HCT116 (cell line): ENCODE results near the gene FAM20C. TPM values are rescaled to one million over a fixed set of nuclear protein-coding genes. Genes with fewer than 3 reads are reported as not detected.
"Not testable (repeated sequence)": the region's sequence is repeated elsewhere in the genome, so short reads cannot be mapped to it uniquely, and the experiment has no call there.

Experiments used
- ATAC-seq: fragments of 200-7000 bp; cut with Tn5 transposase; 2 replicates; pipeline ENCODE4 v1.9.1; 2020; ENCODE audit warnings: mild to moderate bottlenecking, moderate library complexity
- BruUV-seq: library from RNA; stranded (reverse); fragments of 400-500 nt; replicated peaks from 2 replicates; lab custom pipeline; 2021; lab: Mats Ljungman, UMichigan
- CTCF ChIA-PET: fragments of 300-600 bp; sonication (Branson Sonifier 250); formaldehyde crosslinking; loops from one replicate; lab custom pipeline; 2021; ENCODE audit warnings: antibody characterized with exemption; lab: Charles Lee
- POLR2A ChIA-PET: fragments of 300-600, 350-600 bp; sonication (Branson Sonifier 250); formaldehyde crosslinking; loops from one replicate; lab custom pipeline; 2021; ENCODE audit warnings: antibody characterized with exemption; lab: Charles Lee
- RAD21 ChIA-PET, 2 experiments: fragments of 300-600 bp; sonication (Branson Sonifier 250); formaldehyde crosslinking; loops; one replicate each; lab custom pipeline; 2023; ENCODE audit warnings: low total read pairs in 2 of 2; ENCODE audit not compliant: uncharacterized antibody in 2 of 2, unreplicated experiment in 2 of 2, low non-redundant PET in 1 of 2; lab: Charles Lee
- DNase-seq: peaks from one replicate; pipeline ENCODE4 v3.0.0-alpha.2; 2010; ENCODE audit warnings: low read depth, low spot score
- H2AFZ ChIP-seq: fragments of 200-600 bp; shearing (Covaris generic), sonication (generic); 2 replicates; pipeline ENCODE4 v1.6.1; 2017; ENCODE audit warnings: low read depth, mixed run types, mixed read lengths, antibody characterized with exemption, low read length; ENCODE audit not compliant: poor library complexity, severe bottlenecking
- H3K27ac ChIP-seq: 2 replicates; pipeline ENCODE4 v1.5.1; 2012; ENCODE audit warnings: low read depth, low read length
- H3K27me3 ChIP-seq: fragments of 200-600 bp; sonication (generic); 2 replicates; pipeline ENCODE4 v1.6.1; 2016; ENCODE audit warnings: mixed run types, low read length, mixed read lengths; ENCODE audit not compliant: insufficient read depth
- H3K36me3 ChIP-seq, 2 experiments: fragments of 200-500 bp in 1 of 2; fragments of 200-600 bp in 1 of 2; sonication (Bioruptor generic) in 1 of 2; sonication (generic) in 1 of 2; 2 replicates each; pipeline versions ENCODE4 v1.5.1 to v1.6.1; 2014 to 2016; ENCODE audit warnings: low read length in 2 of 2, inconsistent platforms in 1 of 2, mixed read lengths in 1 of 2, mixed run types in 1 of 2; ENCODE audit not compliant: insufficient read depth in 2 of 2, control insufficient read depth in 1 of 2
- H3K4me1 ChIP-seq, 2 experiments: fragments of 200-600 bp in 1 of 2; sonication (generic) in 1 of 2; 2 replicates each; pipeline versions ENCODE4 v1.5.1 to v1.6.1; 2012 to 2017; ENCODE audit warnings: low read length in 2 of 2, inconsistent platforms in 1 of 2, mild to moderate bottlenecking in 1 of 2, mixed read lengths in 1 of 2, mixed run types in 1 of 2, moderate library complexity in 1 of 2; ENCODE audit not compliant: insufficient read depth in 2 of 2, control insufficient read depth in 1 of 2
- H3K4me2 ChIP-seq: fragments of 200-600 bp; sonication (generic); 2 replicates; pipeline ENCODE4 v1.6.1; 2017; ENCODE audit warnings: mixed run types, low read length, mixed read lengths
- H3K4me3 ChIP-seq, 2 experiments: fragments of 200-600 bp in 1 of 2; sonication (generic) in 1 of 2; replicated peaks in 1 of 2; 2 replicates each; pipeline ENCODE4 v1.5.1; 2011 to 2016; ENCODE audit warnings: low read length in 2 of 2, control low read depth in 1 of 2, low read depth in 1 of 2, mild to moderate bottlenecking in 1 of 2, mixed read lengths in 1 of 2, mixed run types in 1 of 2
- H3K79me2 ChIP-seq: fragments of 200-600 bp; sonication (generic); 2 replicates; pipeline ENCODE4 v1.6.1; 2017; ENCODE audit warnings: mild to moderate bottlenecking, mixed run types, low read length, moderate library complexity, mixed read lengths; ENCODE audit not compliant: insufficient read depth
- H3K9ac ChIP-seq: fragments of 200-600 bp; sonication (generic); 2 replicates; pipeline ENCODE4 v1.6.1; 2016; ENCODE audit warnings: low read length, mixed read lengths
- H3K9me2 ChIP-seq: fragments of 200-600 bp; sonication (generic), shearing (Covaris generic); 2 replicates; pipeline ENCODE4 v1.6.1; 2017; ENCODE audit warnings: mixed run types, mild to moderate bottlenecking, moderate library complexity; ENCODE audit not compliant: insufficient read depth
- H3K9me3 ChIP-seq, 2 experiments: fragments of 200-500 bp in 1 of 2; fragments of 200-600 bp in 1 of 2; sonication (Bioruptor generic) in 1 of 2; sonication (generic) in 1 of 2; 2 replicates each; pipeline ENCODE4 v1.6.1; 2014 to 2017; ENCODE audit warnings: low read length in 2 of 2, mixed read lengths in 2 of 2, inconsistent platforms in 1 of 2, low read depth in 1 of 2, mild to moderate bottlenecking in 1 of 2, mixed run types in 1 of 2, moderate library complexity in 1 of 2; ENCODE audit not compliant: control insufficient read depth in 1 of 2, insufficient read depth in 1 of 2
- H4K20me1 ChIP-seq: fragments of 200-600 bp; sonication (generic), shearing (Covaris generic); 2 replicates; pipeline ENCODE4 v1.6.1; 2017; ENCODE audit warnings: mixed run types, mild to moderate bottlenecking, moderate library complexity; ENCODE audit not compliant: insufficient read depth
- ATF3 ChIP-seq: IDR thresholded peaks from 2 replicates; pipeline ENCODE4 v1.6.1; 2012
- CBX3 ChIP-seq: IDR thresholded peaks from 2 replicates; pipeline ENCODE4 v1.6.1; 2012; ENCODE audit warnings: low read depth
- CEBPB ChIP-seq: IDR thresholded peaks from 2 replicates; pipeline ENCODE4 v1.6.1; 2012; ENCODE audit warnings: low read depth
- CTCF ChIP-seq, 3 experiments: fragments of 200-600 bp in 1 of 3; sonication (generic) in 1 of 3; IDR thresholded peaks in 2 of 3; conservative IDR thresholded peaks in 1 of 3; 2 replicates each; pipeline ENCODE4 v1.5.1; 2012 to 2017; ENCODE audit warnings: low read depth in 2 of 3, low read length in 2 of 3, antibody characterized with exemption in 1 of 3, borderline replicate concordance in 1 of 3, control low read depth in 1 of 3, mild to moderate bottlenecking in 1 of 3, mixed read lengths in 1 of 3, mixed run types in 1 of 3, moderate library complexity in 1 of 3; ENCODE audit not compliant: insufficient read depth in 1 of 3
- ELF1 ChIP-seq: IDR thresholded peaks from 2 replicates; pipeline ENCODE4 v1.6.1; 2012; ENCODE audit warnings: low read depth, borderline replicate concordance
- EZH2 ChIP-seq: fragments of 200-600 bp; sonication (generic); IDR thresholded peaks from 2 replicates; pipeline ENCODE4 v1.6.1; 2017; ENCODE audit warnings: antibody characterized with exemption, mixed run types
- EZH2phosphoT487 ChIP-seq: fragments of 200-600 bp; IDR thresholded peaks from 2 replicates; pipeline ENCODE4 v1.6.1; 2018; ENCODE audit warnings: antibody characterized with exemption, borderline replicate concordance
- FOSL1 ChIP-seq: IDR thresholded peaks from 2 replicates; pipeline ENCODE4 v1.6.1; 2012; ENCODE audit warnings: low read depth
- POLR2A ChIP-seq: IDR thresholded peaks from 2 replicates; pipeline ENCODE4 v1.7.0; 2011; ENCODE audit warnings: borderline replicate concordance; ENCODE audit not compliant: insufficient read depth, insufficient read length; ENCODE audit errors: extremely low read depth
- POLR2AphosphoS5 ChIP-seq: IDR thresholded peaks from 2 replicates; pipeline ENCODE4 v1.6.1; 2011; ENCODE audit warnings: mild to moderate bottlenecking, low read depth, low read length, moderate library complexity
- RAD21 ChIP-seq: IDR thresholded peaks from 2 replicates; pipeline ENCODE4 v1.6.1; 2012; ENCODE audit warnings: low read depth, mild to moderate bottlenecking
- REST ChIP-seq: IDR thresholded peaks from 2 replicates; pipeline ENCODE4 v1.6.1; 2012; ENCODE audit warnings: low read depth
- SP1 ChIP-seq: IDR thresholded peaks from 2 replicates; pipeline ENCODE4 v1.6.1; 2012; ENCODE audit warnings: low read depth
- SRF ChIP-seq: IDR thresholded peaks from 2 replicates; pipeline ENCODE4 v1.6.1; 2012; ENCODE audit warnings: low read depth
- ZFX ChIP-seq: fragments of 450-650 bp; IDR thresholded peaks from 2 replicates; pipeline ENCODE4 v1.6.1; 2017
- intact Hi-C: fragments of 100-400 bp; cut with micrococcal nuclease; formaldehyde crosslinking; loops from 2 replicates; pipeline ENCODE4 v1.10.0; 2022
- total RNA-seq: library from RNA; stranded (reverse); gene quantifications from one replicate; pipeline ENCODE4 v1.2.1, GENCODE V29; 2021; ENCODE audit not compliant: unreplicated experiment

The FAM20C gene
- total RNA-seq, 1 experiment from 2014 or later: 27.1 TPM

GRCh38 chr7:181738-182137 lies 10.6 kb upstream of the FAM20C start:
- RAD21 ChIA-PET: no interaction called here
- no TSS peak for BruUV-seq
- ATAC-seq: no peak
- Histone ChIP-seq H3K27ac (no peak overlapping the region), H3K9ac (no peak overlapping the region), H3K4me1 (no peaks in the 10 kb centered on the region)
- CTCF ChIA-PET: no interaction called here
- TF ChIP-seq ZFX (no peak), CBX3 (no peak), EZH2phosphoT487 (no peak), SP1 (no peak), EZH2 (no peak), ELF1 (no peak), SRF (no peak), POLR2AphosphoS5 (no peak), CEBPB (no peak), POLR2A (no peak), ATF3 (no peak), REST (no peak), CTCF (IDR thresholded peaks at IDR 0.05 in 2 of 3, conservative IDR thresholded peaks at IDR 0.05 in 1 of 3; ENCODE audit: borderline replicate concordance in 1 of 3, insufficient read depth in 1 of 3, low read depth in 2 of 3, low read length in 2 of 3) (no peak), RAD21 (no peak), FOSL1 (no peak)
- TF ChIP-seq, all 23 proteins: peak for 0
- Histone ChIP-seq H3K27me3 (no peaks in the 10 kb centered on the region), H3K9me2 (no peaks in the 10 kb centered on the region), H3K4me2 (no peak overlapping the region), H3K79me2 (no peaks in the 10 kb centered on the region), H3K4me3 (no peak overlapping the region), H3K9me3 (no peaks in the 10 kb centered on the region), H2AFZ (no peak overlapping the region), H4K20me1 (no peaks in the 10 kb centered on the region), H3K36me3 (no peaks in the 10 kb centered on the region)
- no peak for DNase-seq
- intact Hi-C loops: no loop called here
- POLR2A ChIA-PET: no interaction called here

- RAD21 ChIA-PET, H3K36me3 ChIP-seq, POLR2A ChIA-PET, DNase-seq, H2AFZ ChIP-seq, H3K27ac ChIP-seq, BruUV-seq, intact Hi-C loops, H3K9me2 ChIP-seq, H3K27me3 ChIP-seq, H3K9me3 ChIP-seq, H3K4me1 ChIP-seq, H3K79me2 ChIP-seq, H3K4me2 ChIP-seq, H3K9ac ChIP-seq, H3K4me3 ChIP-seq, CTCF ChIA-PET, H4K20me1 ChIP-seq, ATAC-seq: not testable (repeated sequence)
These were observed 9.9 kb upstream of the FAM20C start for GRCh38 chr7:182502-182901.
